ENCODE results near the gene FAM9A.
"Not testable (repeated sequence)": the region's sequence is repeated elsewhere in the genome, so short reads cannot be mapped to it uniquely, and the experiment has no call there.

FAM9A gene

DNA sequence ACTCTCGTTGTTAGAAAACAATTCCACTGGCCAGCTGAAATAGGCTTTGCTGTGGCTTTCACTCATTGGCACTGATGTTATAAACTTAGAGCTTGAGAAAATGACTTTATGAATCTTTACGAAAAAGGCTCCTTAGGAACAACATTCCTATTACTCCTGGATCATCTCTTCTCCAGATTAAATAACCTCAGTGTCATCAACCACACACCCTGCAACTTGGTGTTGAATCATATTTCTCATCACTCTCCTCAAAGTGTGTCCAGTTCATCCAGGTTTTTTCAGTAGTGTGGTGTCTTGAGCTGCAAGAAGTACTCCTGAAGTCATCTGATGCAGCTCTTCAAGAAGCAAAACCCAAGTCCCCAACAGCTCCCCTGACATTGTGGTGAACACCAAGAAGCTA lies 41.2 kb downstream of the FAM9A start:
- Histone ChIP-seq H3K4me1 (ENCODE audit: control insufficient read depth, low read length) (no peaks in the 10 kb centered on the region), H3F3A (ENCODE audit: control insufficient read depth, insufficient read depth) (no peaks in the 10 kb centered on the region), H4K20me1 (ENCODE audit: control insufficient read depth, insufficient read depth, low read depth, low read length) (no peaks in the 10 kb centered on the region), H3K9me2 (replicated peaks; ENCODE audit: control insufficient read depth, low read length) (no peaks in the 10 kb centered on the region), H3K36me3 (ENCODE audit: control insufficient read depth, low read length) (no peaks in the 10 kb centered on the region), H3K27ac (ENCODE audit: low read depth, low read length) (no peak overlapping the region), H3K27me3 (ENCODE audit: control insufficient read depth, low read length) (no peaks in the 10 kb centered on the region), H3K4me3 (ENCODE audit: low read length) (no peak overlapping the region), H3K4me2 (ENCODE audit: low read length) (no peak overlapping the region), H3K79me2 (ENCODE audit: control insufficient read depth, low read length) (no peaks in the 10 kb centered on the region), H3K9me3 (ENCODE audit: control insufficient read depth, insufficient read depth, low read length) (no peaks in the 10 kb centered on the region; the same call in 1 of the 2 replicates)
- TF ChIP-seq, protein P1, sequence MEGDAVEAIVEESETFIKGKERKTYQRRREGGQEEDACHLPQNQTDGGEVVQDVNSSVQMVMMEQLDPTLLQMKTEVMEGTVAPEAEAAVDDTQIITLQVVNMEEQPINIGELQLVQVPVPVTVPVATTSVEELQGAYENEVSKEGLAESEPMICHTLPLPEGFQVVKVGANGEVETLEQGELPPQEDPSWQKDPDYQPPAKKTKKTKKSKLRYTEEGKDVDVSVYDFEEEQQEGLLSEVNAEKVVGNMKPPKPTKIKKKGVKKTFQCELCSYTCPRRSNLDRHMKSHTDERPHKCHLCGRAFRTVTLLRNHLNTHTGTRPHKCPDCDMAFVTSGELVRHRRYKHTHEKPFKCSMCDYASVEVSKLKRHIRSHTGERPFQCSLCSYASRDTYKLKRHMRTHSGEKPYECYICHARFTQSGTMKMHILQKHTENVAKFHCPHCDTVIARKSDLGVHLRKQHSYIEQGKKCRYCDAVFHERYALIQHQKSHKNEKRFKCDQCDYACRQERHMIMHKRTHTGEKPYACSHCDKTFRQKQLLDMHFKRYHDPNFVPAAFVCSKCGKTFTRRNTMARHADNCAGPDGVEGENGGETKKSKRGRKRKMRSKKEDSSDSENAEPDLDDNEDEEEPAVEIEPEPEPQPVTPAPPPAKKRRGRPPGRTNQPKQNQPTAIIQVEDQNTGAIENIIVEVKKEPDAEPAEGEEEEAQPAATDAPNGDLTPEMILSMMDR (IDR thresholded peaks at IDR 0.05; ENCODE audit: low read depth, low read length, poor library complexity, severe bottlenecking): no peak
- TF ChIP-seq EZH2phosphoT487 (IDR thresholded peaks at IDR 0.05; ENCODE audit: borderline replicate concordance, low read length): no peak

DNA sequence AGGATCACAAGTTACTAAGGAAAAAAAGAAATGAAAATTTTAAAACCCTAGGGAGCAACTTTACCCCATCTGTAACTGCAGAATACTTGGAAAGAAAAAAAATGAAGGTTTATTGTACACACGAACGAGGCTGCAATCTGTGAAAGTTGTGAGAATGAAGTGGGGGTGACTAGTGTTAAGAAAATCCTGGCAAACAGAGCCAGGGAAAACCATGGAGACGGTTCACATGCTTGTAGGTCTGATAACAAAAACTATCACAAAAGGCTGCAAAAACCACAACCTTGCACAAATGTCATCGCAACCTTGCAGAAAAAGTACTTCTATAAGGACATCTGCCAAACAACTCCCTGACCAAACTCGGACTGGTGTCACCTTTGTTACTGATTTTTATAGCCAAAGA lies 42.5 kb downstream of the FAM9A start:
- not testable (repeated sequence) for H3K9me3 ChIP-seq (ENCODE audit: control insufficient read depth, insufficient read depth, low read length); H3K4me1 ChIP-seq (ENCODE audit: control insufficient read depth, low read length); H3K79me2 ChIP-seq (ENCODE audit: control insufficient read depth, low read length); H3K27me3 ChIP-seq (ENCODE audit: control insufficient read depth, low read length); H3K4me3 ChIP-seq (ENCODE audit: low read length); H3F3A ChIP-seq (ENCODE audit: control insufficient read depth, insufficient read depth); H3K36me3 ChIP-seq (ENCODE audit: control insufficient read depth, low read length); H4K20me1 ChIP-seq (ENCODE audit: control insufficient read depth, insufficient read depth, low read depth, low read length); H3K9me2 ChIP-seq (replicated peaks; ENCODE audit: control insufficient read depth, low read length); H3K27ac ChIP-seq (ENCODE audit: low read depth, low read length); H3K4me2 ChIP-seq (ENCODE audit: low read length)

DNA sequence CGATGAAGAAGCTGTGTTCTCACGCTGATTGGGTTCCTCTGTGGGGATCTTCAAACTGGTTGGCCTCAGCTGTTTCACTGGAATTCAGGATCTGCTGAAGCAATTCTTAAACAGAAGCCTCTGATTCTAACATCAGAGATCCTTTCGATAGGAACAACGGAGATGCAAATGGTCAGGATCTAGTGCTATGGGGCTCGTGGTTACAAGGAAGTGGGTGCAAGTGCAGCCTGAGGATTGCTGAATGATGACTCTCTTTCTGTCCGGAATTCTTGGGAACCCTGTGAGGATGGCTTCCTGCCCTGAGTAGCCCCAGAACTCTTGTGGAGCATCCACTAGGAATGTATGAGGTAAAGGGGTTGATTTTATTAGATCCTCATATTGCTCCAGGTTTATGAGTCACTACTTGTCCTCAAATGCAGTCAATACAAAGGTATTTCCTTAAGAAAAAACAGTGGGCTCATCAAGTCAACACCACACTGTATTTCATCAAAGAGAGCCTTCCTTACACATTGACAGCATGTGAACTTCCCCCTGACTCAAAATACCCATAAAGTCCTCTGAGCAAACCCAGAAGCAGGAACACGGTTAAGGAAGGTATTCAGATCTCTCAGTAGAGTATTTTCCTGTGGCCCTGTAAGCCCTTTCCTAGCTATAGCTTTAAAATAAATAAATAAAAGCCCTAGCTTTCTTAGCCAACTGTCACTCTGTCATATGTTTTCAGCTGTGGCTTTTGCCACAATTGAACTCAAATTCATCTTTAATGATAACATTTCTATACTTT lies 43.4 kb downstream of the FAM9A start:
- H3F3A ChIP-seq (ENCODE audit: control insufficient read depth, insufficient read depth); H3K9me2 ChIP-seq (replicated peaks; ENCODE audit: control insufficient read depth, low read length); H3K27ac ChIP-seq (ENCODE audit: low read depth, low read length); H3K4me3 ChIP-seq (ENCODE audit: low read length); H3K4me2 ChIP-seq (ENCODE audit: low read length); H3K4me1 ChIP-seq (ENCODE audit: control insufficient read depth, low read length); H3K79me2 ChIP-seq (ENCODE audit: control insufficient read depth, low read length); H4K20me1 ChIP-seq (ENCODE audit: control insufficient read depth, insufficient read depth, low read depth, low read length); H3K9me3 ChIP-seq (ENCODE audit: control insufficient read depth, insufficient read depth, low read length); H3K27me3 ChIP-seq (ENCODE audit: control insufficient read depth, low read length); H3K36me3 ChIP-seq (ENCODE audit: control insufficient read depth, low read length): not testable (repeated sequence)

DNA sequence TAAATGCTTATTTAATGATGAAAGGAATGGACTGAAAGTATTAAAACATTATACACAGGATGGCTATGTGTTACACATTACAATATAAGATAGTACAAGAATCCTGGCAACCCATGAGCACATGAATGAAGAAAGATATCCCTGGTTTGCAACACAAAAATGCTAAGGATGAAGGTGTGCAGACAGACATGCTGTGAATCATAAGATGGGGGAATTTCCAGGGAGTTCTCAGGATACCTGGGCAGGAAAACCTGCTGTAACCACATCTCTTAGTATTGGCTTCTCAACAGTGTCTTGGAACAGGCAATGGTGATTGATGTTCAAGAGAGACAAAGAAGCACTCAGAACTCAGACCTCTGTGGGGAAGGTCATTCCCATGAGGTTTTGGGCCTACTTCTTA lies 45.4 kb downstream of the FAM9A start:
- no peak overlapping the region for H3K4me3 ChIP-seq (ENCODE audit: low read length)
- no peak overlapping the region for H3K4me2 ChIP-seq (ENCODE audit: low read length)
- TF ChIP-seq, protein P1 (IDR thresholded peaks at IDR 0.05; ENCODE audit: low read depth, low read length, poor library complexity, severe bottlenecking): no peak
- TF ChIP-seq EZH2phosphoT487 (IDR thresholded peaks at IDR 0.05; ENCODE audit: borderline replicate concordance, low read length): no peak
- H3K4me1 ChIP-seq (ENCODE audit: control insufficient read depth, low read length): no peaks in the 10 kb centered on the region
- H4K20me1 ChIP-seq (ENCODE audit: control insufficient read depth, insufficient read depth, low read depth, low read length): no peaks in the 10 kb centered on the region
- no peaks in the 10 kb centered on the region for H3F3A ChIP-seq (ENCODE audit: control insufficient read depth, insufficient read depth)
- H3K9me3 ChIP-seq (ENCODE audit: control insufficient read depth, insufficient read depth, low read length): no peaks in the 10 kb centered on the region; the same call in 1 of the 2 replicates
- H3K36me3 ChIP-seq (ENCODE audit: control insufficient read depth, low read length): no peaks in the 10 kb centered on the region
- H3K79me2 ChIP-seq (ENCODE audit: control insufficient read depth, low read length): no peaks in the 10 kb centered on the region
- H3K27me3 ChIP-seq (ENCODE audit: control insufficient read depth, low read length): no peaks in the 10 kb centered on the region
- H3K27ac ChIP-seq (ENCODE audit: low read depth, low read length): no peak overlapping the region
- no peaks in the 10 kb centered on the region for H3K9me2 ChIP-seq (replicated peaks; ENCODE audit: control insufficient read depth, low read length)
